GM12878 (cell line): ENCODE measurements around the gene MOV10L1. TPM values are rescaled to one million over a fixed set of nuclear protein-coding genes. Genes with fewer than 3 reads are reported as not detected.

Source experiments
- ATAC-seq: fragments of 200-7000 bp; cut with Tn5 transposase; 3 replicates; pipeline ENCODE4 v1.9.1; 2020; ENCODE audit warnings: mild to moderate bottlenecking, moderate library complexity
- BruUV-seq: library from RNA; stranded (reverse); fragments of 400-500 nt; replicated peaks from 2 replicates; lab custom pipeline; 2021; lab: Mats Ljungman, UMichigan
- CTCF ChIA-PET: fragments of 300-600 bp; sonication (Branson Sonifier 250); formaldehyde crosslinking; extraction: SDS; loops from one replicate; lab custom pipeline; 2021; ENCODE audit warnings: inconsistent platforms; lab: Yijun Ruan, JAX
- POLR2A ChIA-PET: fragments of 350-600 bp; formaldehyde crosslinking; extraction: SDS; loops from one replicate; lab custom pipeline; 2021; ENCODE audit warnings: inconsistent platforms; lab: Charles Lee
- RAD21 ChIA-PET: fragments of 300-600 bp; sonication (Branson Sonifier 250); formaldehyde crosslinking; loops from one replicate; lab custom pipeline; 2023; ENCODE audit warnings: antibody characterized with exemption; ENCODE audit not compliant: unreplicated experiment; lab: Charles Lee
- SMC1A ChIA-PET: fragments of 300-600 bp; sonication (Branson Sonifier 250); formaldehyde crosslinking; loops from one replicate; lab custom pipeline; 2023; ENCODE audit not compliant: unreplicated experiment, uncharacterized antibody; lab: Charles Lee
- DNase-seq: peaks from one replicate; pipeline ENCODE4 v3.0.0-alpha.2; 2011; ENCODE audit warnings: low read depth, low spot score
- FAIRE-seq: peaks from 3 replicates; lab custom pipeline; 2011; peaks lifted over from hg19 to GRCh38; lab: Jason Lieb, UNC
- H2AFZ ChIP-seq: 2 replicates; pipeline ENCODE4 v1.6.0; 2011; ENCODE audit warnings: low read depth, low read length, control low read depth; ENCODE audit not compliant: control insufficient read depth
- H3K27ac ChIP-seq: 2 replicates; pipeline ENCODE4 v1.5.1; 2011; ENCODE audit warnings: control low read depth; ENCODE audit not compliant: control insufficient read depth, insufficient read depth
- H3K27me3 ChIP-seq, 2 experiments: replicated peaks in 1 of 2; 2 replicates each; pipeline versions ENCODE4 v1.6.0 to v1.6.1; 2011; ENCODE audit warnings: low read length in 1 of 2; ENCODE audit not compliant: control insufficient read depth in 2 of 2, insufficient read depth in 2 of 2
- H3K36me3 ChIP-seq, 2 experiments: 2 replicates each; pipeline ENCODE4 v1.5.1; 2011; ENCODE audit warnings: low read length in 1 of 2; ENCODE audit not compliant: control insufficient read depth in 2 of 2, insufficient read depth in 2 of 2
- H3K4me1 ChIP-seq: 2 replicates; pipeline ENCODE4 v1.6.1; 2011; ENCODE audit warnings: mild to moderate bottlenecking, low read length, moderate library complexity, mixed read lengths; ENCODE audit not compliant: control insufficient read depth, insufficient read depth
- H3K4me2 ChIP-seq: 2 replicates; pipeline ENCODE4 v1.6.0; 2011; ENCODE audit warnings: control low read depth; ENCODE audit not compliant: control insufficient read depth, insufficient read depth
- H3K4me3 ChIP-seq: fragments of 200-600 bp; sonication (generic); 2 replicates; pipeline ENCODE4 v1.5.1; 2016
- H3K79me2 ChIP-seq: 2 replicates; pipeline ENCODE4 v1.6.0; 2011; ENCODE audit warnings: low read length; ENCODE audit not compliant: control insufficient read depth, insufficient read depth
- H3K9ac ChIP-seq: 2 replicates; pipeline ENCODE4 v1.8.0; 2011; ENCODE audit warnings: low read length, control low read depth, mixed read lengths; ENCODE audit not compliant: control insufficient read depth, insufficient read depth
- H3K9me3 ChIP-seq: replicated peaks from 3 replicates; pipeline ENCODE4 v1.5.1; 2011; ENCODE audit warnings: mild to moderate bottlenecking, low read length; ENCODE audit not compliant: control insufficient read depth, insufficient read depth
- H4K20me1 ChIP-seq: 2 replicates; pipeline ENCODE4 v1.6.0; 2011; ENCODE audit not compliant: control insufficient read depth, insufficient read depth
- BCL11A ChIP-seq: IDR thresholded peaks from 2 replicates; pipeline ENCODE4 v1.6.1; 2011; ENCODE audit warnings: low read depth, low read length
- CREM ChIP-seq: IDR thresholded peaks from 2 replicates; pipeline ENCODE4 v1.6.1; 2014; ENCODE audit warnings: antibody characterized with exemption, low read depth
- CUX1 ChIP-seq: IDR thresholded peaks from 2 replicates; pipeline ENCODE4 v1.6.1; 2012; ENCODE audit warnings: improper control_type of control experiment, low read depth, low read length; ENCODE audit not compliant: insufficient replicate concordance
- E4F1 ChIP-seq: fragments of 450-650 bp; IDR thresholded peaks from 2 replicates; pipeline ENCODE4 v1.6.1; 2018; ENCODE audit warnings: borderline replicate concordance, mild to moderate bottlenecking; ENCODE audit not compliant: partially characterized antibody
- ESRRA ChIP-seq: IDR thresholded peaks from 2 replicates; pipeline ENCODE4 v1.6.1; 2012; ENCODE audit warnings: mild to moderate bottlenecking, low read length, improper control_type of control experiment
- NBN ChIP-seq: fragments of 450-650 bp; IDR thresholded peaks from 2 replicates; pipeline ENCODE4 v1.6.1; 2016
- POLR2A ChIP-seq: IDR thresholded peaks from 2 replicates; pipeline ENCODE4 v1.6.1; 2011; ENCODE audit warnings: low read depth, mild to moderate bottlenecking, low read length
- RELB ChIP-seq: fragments of 450-650 bp; IDR thresholded peaks from 2 replicates; pipeline ENCODE4 v1.6.1; 2017; ENCODE audit warnings: low read depth, mild to moderate bottlenecking, moderate library complexity
- RUNX3 ChIP-seq: IDR thresholded peaks from 2 replicates; pipeline ENCODE4 v1.6.1; 2012; ENCODE audit warnings: low read length, inconsistent platforms
- WGBS: methylation state at CpG from one replicate; pipeline ENCODE4 v1.1.6; 2016; ENCODE audit warnings: low lambda C conversion rate; ENCODE audit not compliant: insufficient replicate concordance, insufficient coverage; ENCODE audit errors: missing lambda C conversion rate; 5-methylcytosine and 5-hydroxymethylcytosine counted together
- in situ Hi-C: fragments of 300-500 bp; cut with MboI; formaldehyde crosslinking; loops from 9 replicates; pipeline ENCODE4 v1.14.3; 2018; ENCODE audit warnings: mixed read lengths
- intact Hi-C: fragments of 100-400 bp; cut with micrococcal nuclease; formaldehyde crosslinking; loops from one replicate; pipeline ENCODE4 v1.14.2; 2022; ENCODE audit not compliant: unreplicated experiment
- polyA plus RNA-seq, 11 experiments: library from polyadenylated mRNA; depleted of rRNA in 4 of 11; unstranded in 6 of 11; stranded (reverse) in 5 of 11; fragments of >200 nt; fragmentation: Nextera tagmentation in 4 of 11; fragmentation: Illumina TruSeq in 1 of 11; extraction: Ambion mirVana in 4 of 11; extraction: Trizol in 1 of 11; gene quantifications; 1 replicate in 1 of 11; 2 replicates in 10 of 11; pipeline versions ENCODE4 v1.2.1 to v1.2.3, GENCODE V29; 2011 to 2016; ENCODE audit warnings: inconsistent platforms in 2 of 11, missing spikeins in 2 of 11, low read depth in 1 of 11
- total RNA-seq, 4 experiments: library from RNA; depleted of rRNA in 3 of 4; stranded (reverse); fragments of >200 nt in 3 of 4; fragmentation: Illumina TruSeq in 1 of 4; extraction: Trizol in 1 of 4; gene quantifications; 2 replicates each; pipeline versions ENCODE4 v1.2.1 to v1.2.3, GENCODE V29; 2013 to 2021

MOV10L1 gene
- total and polyA plus RNA-seq, 10 of the 15 experiments (the other 5 are each of a cell fraction or from before 2014, with no cell fraction given): 0.22 TPM; not detected in 9

- intact Hi-C loops (loop anchor here (1.0 kb wide), 1 partner anchor 60 kb away; no protein-coding TSS in a partner anchor), in situ Hi-C loops (loop anchor here (5.0 kb wide), 1 partner anchor 277 kb away; no protein-coding TSS in a partner anchor)
- no peak overlapping the region for H3K27ac ChIP-seq
- no peaks in the 10 kb centered on the region for H3K27me3 ChIP-seq
- H3K4me3 ChIP-seq: no peak overlapping the region
- no peaks in the 10 kb centered on the region; the same call in 1 of the 2 replicates for H4K20me1 ChIP-seq
- POLR2A ChIA-PET: interaction anchor here (0.6 kb wide), 1 partner anchor 14 kb away, joined by 9 read pairs; no protein-coding TSS in a partner anchor
- WGBS: 67% methylated on average over 27 of the region's 31 CpGs
- RAD21 ChIA-PET: interaction anchor here (0.6 to 1.3 kb wide), 2 partner anchors 58 to 269 kb away, joined by 3 to 4 read pairs; no protein-coding TSS in a partner anchor
- DNase-seq: no peak
- no peak overlapping the region for H2AFZ ChIP-seq
- H3K79me2 ChIP-seq: no peaks in the 10 kb centered on the region; the same call in 1 of the 2 replicates
- ATAC-seq: peak; percentile 35
- BruUV-seq: no TSS peak
- SMC1A ChIA-PET: no interaction called here
- peaks cover 5 to 21% of the 10 kb centered on the region in 2 experiments; a peak in 3 of 4 replicates for H3K36me3 ChIP-seq
- no peak overlapping the region for H3K9ac ChIP-seq
- TF ChIP-seq BCL11A (no peak), POLR2A (peak; percentile 9; the same call in 1 of the 2 replicates), E4F1 (no peak), NBN (no peak), RUNX3 (no peak), ESRRA (no peak), CUX1 (no peak), CREM (no peak), RELB (no peak)
- H3K4me2 ChIP-seq: no peak overlapping the region
- no peaks in the 10 kb centered on the region for H3K4me1 ChIP-seq
- CTCF ChIA-PET: interaction anchor here (0.6 to 2.3 kb wide), 5 partner anchors 44 to 168 kb away, joined by 3 to 13 read pairs (median 4); no protein-coding TSS in a partner anchor
- no peaks in the 10 kb centered on the region for H3K9me3 ChIP-seq
- no peak for FAIRE-seq
These were observed 119.4 kb downstream of the MOV10L1 start for GRCh38 chr22:50208939-50209892.
